ENCODE measurements around the gene ZDHHC14.

Gene ZDHHC14

DNA sequence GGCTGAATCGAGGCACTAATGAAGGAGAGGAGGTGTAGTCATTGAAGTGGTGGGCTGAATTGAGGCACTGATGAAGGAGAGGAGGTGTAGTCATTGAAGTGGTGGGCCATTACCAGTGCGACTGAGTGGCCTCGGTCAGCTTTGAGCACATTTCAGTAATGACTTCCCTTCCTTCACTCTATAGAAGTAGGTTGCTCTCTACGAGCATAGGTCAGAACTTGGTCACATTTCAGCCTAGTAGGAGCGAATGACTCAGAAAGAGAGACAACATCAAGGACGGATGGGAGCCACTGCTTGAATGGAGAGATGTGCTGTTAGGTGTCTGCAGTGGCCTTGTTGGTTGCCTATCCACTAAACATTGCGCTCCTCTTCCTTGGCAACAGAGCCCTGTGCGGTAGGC, 39.5 kb downstream of the ZDHHC14 start:
- no peak overlapping the region for H3K9ac ChIP-seq (ENCODE audit: low read length)
- H3K4me3 ChIP-seq (ENCODE audit: insufficient read depth, low read length, poor library complexity, severe bottlenecking) = no peak overlapping the region
- no peak overlapping the region for H3K27ac ChIP-seq (ENCODE audit: low read depth, low read length)
- H3K36me3 ChIP-seq (ENCODE audit: low read length) = no peaks in the 10 kb centered on the region
- no peaks in the 10 kb centered on the region for H3F3A ChIP-seq (ENCODE audit: insufficient read depth)
- H4K20me1 ChIP-seq (ENCODE audit: low read depth, low read length) = no peaks in the 10 kb centered on the region
- H2AFZ ChIP-seq (ENCODE audit: low read depth, low read length, severe bottlenecking) = no peak overlapping the region
- H3K27me3 ChIP-seq (ENCODE audit: low read length) = no peaks in the 10 kb centered on the region
- no peak for TF ChIP-seq EZH2phosphoT487 (conservative IDR thresholded peaks at IDR 0.05; ENCODE audit: low read length)
- TF ChIP-seq, protein P1, sequence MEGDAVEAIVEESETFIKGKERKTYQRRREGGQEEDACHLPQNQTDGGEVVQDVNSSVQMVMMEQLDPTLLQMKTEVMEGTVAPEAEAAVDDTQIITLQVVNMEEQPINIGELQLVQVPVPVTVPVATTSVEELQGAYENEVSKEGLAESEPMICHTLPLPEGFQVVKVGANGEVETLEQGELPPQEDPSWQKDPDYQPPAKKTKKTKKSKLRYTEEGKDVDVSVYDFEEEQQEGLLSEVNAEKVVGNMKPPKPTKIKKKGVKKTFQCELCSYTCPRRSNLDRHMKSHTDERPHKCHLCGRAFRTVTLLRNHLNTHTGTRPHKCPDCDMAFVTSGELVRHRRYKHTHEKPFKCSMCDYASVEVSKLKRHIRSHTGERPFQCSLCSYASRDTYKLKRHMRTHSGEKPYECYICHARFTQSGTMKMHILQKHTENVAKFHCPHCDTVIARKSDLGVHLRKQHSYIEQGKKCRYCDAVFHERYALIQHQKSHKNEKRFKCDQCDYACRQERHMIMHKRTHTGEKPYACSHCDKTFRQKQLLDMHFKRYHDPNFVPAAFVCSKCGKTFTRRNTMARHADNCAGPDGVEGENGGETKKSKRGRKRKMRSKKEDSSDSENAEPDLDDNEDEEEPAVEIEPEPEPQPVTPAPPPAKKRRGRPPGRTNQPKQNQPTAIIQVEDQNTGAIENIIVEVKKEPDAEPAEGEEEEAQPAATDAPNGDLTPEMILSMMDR (IDR thresholded peaks at IDR 0.05; ENCODE audit: insufficient read depth, low read length, poor library complexity, severe bottlenecking) = no peak
- H3K9me2 ChIP-seq (replicated peaks; ENCODE audit: insufficient read depth, low read length) = no peaks in the 10 kb centered on the region
- H3K4me2 ChIP-seq (ENCODE audit: low read depth, low read length, poor library complexity, severe bottlenecking) = no peak overlapping the region
- H3K9me3 ChIP-seq (ENCODE audit: insufficient read depth, low read length) = no peaks in the 10 kb centered on the region
- no peaks in the 10 kb centered on the region for H3K79me2 ChIP-seq (ENCODE audit: insufficient read depth, low read length)

- Histone ChIP-seq H3K79me2 (ENCODE audit: insufficient read depth, low read length) (no peaks in the 10 kb centered on the region), H3F3A (ENCODE audit: insufficient read depth) (no peaks in the 10 kb centered on the region), H3K27me3 (ENCODE audit: low read length) (no peaks in the 10 kb centered on the region), H3K9ac (ENCODE audit: low read length) (no peak overlapping the region), H2AFZ (ENCODE audit: low read depth, low read length, severe bottlenecking) (no peak overlapping the region), H3K27ac (ENCODE audit: low read depth, low read length) (no peak overlapping the region), H3K36me3 (ENCODE audit: low read length) (no peaks in the 10 kb centered on the region), H3K9me3 (ENCODE audit: insufficient read depth, low read length) (no peaks in the 10 kb centered on the region), H3K4me2 (ENCODE audit: low read depth, low read length, poor library complexity, severe bottlenecking) (no peak overlapping the region), H3K4me3 (ENCODE audit: insufficient read depth, low read length, poor library complexity, severe bottlenecking) (no peak overlapping the region), H4K20me1 (ENCODE audit: low read depth, low read length) (no peaks in the 10 kb centered on the region), H3K9me2 (replicated peaks; ENCODE audit: insufficient read depth, low read length) (no peaks in the 10 kb centered on the region)
- TF ChIP-seq, protein P1 (IDR thresholded peaks at IDR 0.05; ENCODE audit: insufficient read depth, low read length, poor library complexity, severe bottlenecking) = no peak
- no peak for TF ChIP-seq EZH2phosphoT487 (conservative IDR thresholded peaks at IDR 0.05; ENCODE audit: low read length)
Observed at GRCh38 chr6:157424491-157425020, 43.6 kb downstream of the ZDHHC14 start.

DNA sequence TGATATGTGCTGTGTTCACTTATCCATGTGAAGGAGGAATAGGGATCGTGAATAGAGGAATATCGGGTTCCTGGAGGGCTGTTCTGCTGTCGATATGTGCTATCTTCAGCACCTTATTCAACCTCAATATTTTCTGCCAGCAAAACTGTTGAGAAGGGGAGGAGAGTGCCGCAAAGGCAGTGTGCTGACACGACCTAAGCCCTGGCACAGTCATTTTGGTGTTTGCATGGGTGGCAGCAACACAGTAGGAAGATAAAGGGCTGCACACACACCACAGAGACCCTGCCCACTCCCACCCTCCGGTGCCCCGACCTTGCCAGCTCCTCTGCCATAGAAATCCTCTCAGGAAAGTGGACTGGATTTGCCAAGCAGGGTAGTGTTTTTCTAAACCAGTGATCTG, 47.0 kb downstream of the ZDHHC14 start:
- no peaks in the 10 kb centered on the region for H3K79me2 ChIP-seq (ENCODE audit: insufficient read depth, low read length)
- H3F3A ChIP-seq (ENCODE audit: insufficient read depth) = no peaks in the 10 kb centered on the region
- no peaks in the 10 kb centered on the region for H4K20me1 ChIP-seq (ENCODE audit: low read depth, low read length)
- no peaks in the 10 kb centered on the region for H3K9me2 ChIP-seq (replicated peaks; ENCODE audit: insufficient read depth, low read length)
- H3K4me3 ChIP-seq (ENCODE audit: insufficient read depth, low read length, poor library complexity, severe bottlenecking) = no peak overlapping the region
- H2AFZ ChIP-seq (ENCODE audit: low read depth, low read length, severe bottlenecking) = no peak overlapping the region
- no peaks in the 10 kb centered on the region for H3K27me3 ChIP-seq (ENCODE audit: low read length)
- no peaks in the 10 kb centered on the region for H3K9me3 ChIP-seq (ENCODE audit: insufficient read depth, low read length)
- no peak overlapping the region for H3K4me2 ChIP-seq (ENCODE audit: low read depth, low read length, poor library complexity, severe bottlenecking)
- H3K27ac ChIP-seq (ENCODE audit: low read depth, low read length) = no peak overlapping the region
- no peaks in the 10 kb centered on the region for H3K36me3 ChIP-seq (ENCODE audit: low read length)
- no peak for TF ChIP-seq EZH2phosphoT487 (conservative IDR thresholded peaks at IDR 0.05; ENCODE audit: low read length)
- TF ChIP-seq, protein P1 (IDR thresholded peaks at IDR 0.05; ENCODE audit: insufficient read depth, low read length, poor library complexity, severe bottlenecking) = no peak
- H3K9ac ChIP-seq (ENCODE audit: low read length) = no peak overlapping the region
